Effector memory CD4-positive, alpha-beta T cell (primary cell): ENCODE results near the gene CACTIN.
"Not testable (repeated sequence)": the region's sequence is repeated elsewhere in the genome, so short reads cannot be mapped to it uniquely, and the experiment has no call there.

Source experiments
- DNase-seq, 3 donors: peaks; one replicate each; pipeline ENCODE4 v3.0.0-alpha.2; 2020
- H3K27ac ChIP-seq: 2 replicates; pipeline ENCODE4 v1.7.0; 2013; ENCODE audit warnings: mild to moderate bottlenecking, low read length, moderate library complexity; ENCODE audit not compliant: insufficient read depth, poor library complexity, severe bottlenecking
- H3K27me3 ChIP-seq: replicated peaks from 2 replicates; pipeline ENCODE4 v1.7.0; 2013; ENCODE audit warnings: mild to moderate bottlenecking, low read length; ENCODE audit not compliant: insufficient read depth, control insufficient read depth, poor library complexity, severe bottlenecking
- H3K36me3 ChIP-seq: 2 replicates; pipeline ENCODE4 v1.7.0; 2013; ENCODE audit warnings: mild to moderate bottlenecking, low read length, moderate library complexity; ENCODE audit not compliant: control insufficient read depth, insufficient read depth
- H3K4me1 ChIP-seq: 2 replicates; pipeline ENCODE4 v1.7.0; 2013; ENCODE audit warnings: low read length, mild to moderate bottlenecking; ENCODE audit not compliant: control insufficient read depth, insufficient read depth, poor library complexity, severe bottlenecking
- H3K4me3 ChIP-seq: 2 replicates; pipeline ENCODE4 v1.7.0; 2013; ENCODE audit warnings: low read length, low read depth, mild to moderate bottlenecking; ENCODE audit not compliant: insufficient read depth, poor library complexity, severe bottlenecking
- H3K9me3 ChIP-seq: 2 replicates; pipeline ENCODE4 v1.7.0; 2013; ENCODE audit warnings: mild to moderate bottlenecking, low read length, moderate library complexity; ENCODE audit not compliant: control insufficient read depth

The CACTIN gene

GRCh38 chr19:3669082-3669946 is 42.7 kb upstream of the CACTIN start:
- Histone ChIP-seq H3K27ac (no peak overlapping the region), H3K4me1 (peaks cover 17% of the 10 kb centered on the region), H3K36me3 (peaks cover 3% of the 10 kb centered on the region), H3K4me3 (no peak overlapping the region), H3K27me3 (no peaks in the 10 kb centered on the region), H3K9me3 (no peaks in the 10 kb centered on the region)
- no peak for DNase-seq

GRCh38 chr19:3668331-3669081 is 41.9 kb upstream of the CACTIN start:
- no peak for DNase-seq
- Histone ChIP-seq H3K4me1 (peaks cover 17% of the 10 kb centered on the region), H3K27me3 (no peaks in the 10 kb centered on the region), H3K9me3 (no peaks in the 10 kb centered on the region), H3K36me3 (peaks cover 10% of the 10 kb centered on the region), H3K4me3 (no peak overlapping the region), H3K27ac (no peak overlapping the region)

GRCh38 chr19:3667766-3668165 is 41.2 kb upstream of the CACTIN start:
- Histone ChIP-seq H3K36me3 (peaks cover 14% of the 10 kb centered on the region), H3K9me3 (no peaks in the 10 kb centered on the region), H3K27ac (no peak overlapping the region), H3K4me1 (peaks cover 17% of the 10 kb centered on the region), H3K27me3 (no peaks in the 10 kb centered on the region), H3K4me3 (no peak overlapping the region)
- DNase-seq: no peak

- Histone ChIP-seq H3K4me3 (no peak overlapping the region), H3K36me3 (peaks cover 14% of the 10 kb centered on the region), H3K27ac (no peak overlapping the region), H3K9me3 (no peaks in the 10 kb centered on the region), H3K27me3 (no peaks in the 10 kb centered on the region), H3K4me1 (peaks cover 17% of the 10 kb centered on the region)
- no peak for DNase-seq
Observed at GRCh38 chr19:3667037-3667638, 40.5 kb upstream of the CACTIN start.

- DNase-seq, H3K9me3 ChIP-seq, H3K4me3 ChIP-seq, H3K27ac ChIP-seq, H3K27me3 ChIP-seq: not testable (repeated sequence)
- Histone ChIP-seq H3K36me3 (peaks cover 14% of the 10 kb centered on the region), H3K4me1 (peaks cover 15% of the 10 kb centered on the region)
Observed at GRCh38 chr19:3666545-3666856, 39.9 kb upstream of the CACTIN start.

- DNase-seq: peak; percentile 49 to 67 (median 60)
- Histone ChIP-seq H3K27me3 (no peaks in the 10 kb centered on the region), H3K9me3 (no peaks in the 10 kb centered on the region), H3K27ac (no peak overlapping the region), H3K4me3 (no peak overlapping the region), H3K4me1 (peaks cover 9% of the 10 kb centered on the region), H3K36me3 (peaks cover 14% of the 10 kb centered on the region)
Observed at GRCh38 chr19:3665681-3666544, 39.3 kb upstream of the CACTIN start.

GRCh38 chr19:3664879-3665642 is 38.5 kb upstream of the CACTIN start:
- DNase-seq: no peak
- Histone ChIP-seq H3K9me3 (no peaks in the 10 kb centered on the region), H3K4me3 (no peak overlapping the region), H3K27me3 (no peaks in the 10 kb centered on the region), H3K4me1 (peaks cover 6% of the 10 kb centered on the region), H3K36me3 (peaks cover 14% of the 10 kb centered on the region), H3K27ac (no peak overlapping the region)

GRCh38 chr19:3663838-3664237 is 37.2 kb upstream of the CACTIN start:
- H3K36me3 ChIP-seq: peaks cover 20% of the 10 kb centered on the region
- H3K9me3 ChIP-seq: no peaks in the 10 kb centered on the region
- no peak for DNase-seq
- no peak overlapping the region for H3K4me3 ChIP-seq
- H3K4me1 ChIP-seq: peaks cover 6% of the 10 kb centered on the region
- no peaks in the 10 kb centered on the region for H3K27me3 ChIP-seq
- no peak overlapping the region for H3K27ac ChIP-seq
